ENCODE results near the gene B3GALT6.
"Not testable (repeated sequence)": the region's sequence is repeated elsewhere in the genome, so short reads cannot be mapped to it uniquely, and the experiment has no call there.

B3GALT6 gene

GRCh38 chr1:1246577-1247340 is 14.7 kb downstream of the B3GALT6 start, which contains the start of gene C1QTNF12:
C1QTNF12 (minus strand) TSS chr1:1246722; CDS start chr1:1246690, 32 bp downstream.
- no peak for DNase-seq

- no peak for DNase-seq
Observed at GRCh38 chr1:1247341-1247913, 15.4 kb downstream of the B3GALT6 start.

- DNase-seq = not testable (repeated sequence)
Observed at GRCh38 chr1:1248009-1248913, 16.2 kb downstream of the B3GALT6 start.

- no peak for DNase-seq
Observed at GRCh38 chr1:1250786-1251284, 18.8 kb downstream of the B3GALT6 start.

- DNase-seq = no peak
Observed at GRCh38 chr1:1253314-1253713, 21.3 kb downstream of the B3GALT6 start.

- no peak for DNase-seq
Observed at GRCh38 chr1:1253972-1254666, 22.1 kb downstream of the B3GALT6 start.

GRCh38 chr1:1254667-1254998 is 22.6 kb downstream of the B3GALT6 start:
- DNase-seq = no peak

GRCh38 chr1:1255078-1255477 is 23.0 kb downstream of the B3GALT6 start:
- no peak for DNase-seq

- no peak for DNase-seq
Observed at GRCh38 chr1:1255611-1256010, 23.6 kb downstream of the B3GALT6 start.

- DNase-seq = no peak
Observed at GRCh38 chr1:1256956-1257871, 25.2 kb downstream of the B3GALT6 start.

GRCh38 chr1:1259119-1259488 is 27.1 kb downstream of the B3GALT6 start:
- DNase-seq = no peak

GRCh38 chr1:1259540-1259939 is 27.5 kb downstream of the B3GALT6 start:
- DNase-seq = no peak

- no peak for DNase-seq
Observed at GRCh38 chr1:1259951-1260600, 28.0 kb downstream of the B3GALT6 start.

- DNase-seq = no peak
Observed at GRCh38 chr1:1260843-1261560, 29.0 kb downstream of the B3GALT6 start.

- no peak for DNase-seq
Observed at GRCh38 chr1:1262071-1262470, 30.0 kb downstream of the B3GALT6 start.

- no peak for DNase-seq
Observed at GRCh38 chr1:1262758-1263157, 30.7 kb downstream of the B3GALT6 start.

GRCh38 chr1:1264026-1264425 is 32.0 kb downstream of the B3GALT6 start:
- DNase-seq = no peak

GRCh38 chr1:1264868-1265272 is 32.8 kb downstream of the B3GALT6 start:
- DNase-seq = no peak

- DNase-seq = no peak
Observed at GRCh38 chr1:1267488-1268283, 35.6 kb downstream of the B3GALT6 start.

- no peak for DNase-seq
Observed at GRCh38 chr1:1268284-1268682, 36.2 kb downstream of the B3GALT6 start.

Data from NCI-H187 treated with DMSO at 0.1 percent for 48 hours (cell line).